B cell (primary cell): ENCODE data around the gene ITPKB. TPM values are rescaled to one million over a fixed set of nuclear protein-coding genes. Genes with fewer than 3 reads are reported as not detected.

ENCODE experiments used
- ATAC-seq: fragments of 200-7000 bp; cut with Tn5 transposase; one replicate; pipeline ENCODE4 v1.10.0; 2021; ENCODE audit warnings: low read depth, mild to moderate bottlenecking, moderate number of reproducible peaks, moderate library complexity
- CTCF ChIA-PET: fragments of 350-600 bp; sonication (Branson Sonifier 250); formaldehyde crosslinking; loops from one replicate; lab custom pipeline; 2021; ENCODE audit warnings: antibody characterized with exemption, inconsistent platforms; lab: Charles Lee
- POLR2A ChIA-PET: fragments of 350-600 bp; sonication (Branson Sonifier 250); formaldehyde crosslinking; loops from one replicate; lab custom pipeline; 2021; ENCODE audit warnings: antibody characterized with exemption; lab: Charles Lee
- DNase-seq: peaks from one replicate; pipeline ENCODE4 v3.0.0; 2013
- H2AFZ ChIP-seq: 2 replicates; pipeline ENCODE4 v1.6.1; 2012; ENCODE audit warnings: mild to moderate bottlenecking, low read depth, low read length; ENCODE audit not compliant: insufficient read depth, poor library complexity, severe bottlenecking
- H3K27ac ChIP-seq, 2 donors: 1 replicate in 1 of 2; 2 replicates in 1 of 2; pipeline ENCODE4 v1.5.1; 2012 to 2013; ENCODE audit warnings: low read length in 2 of 2, mild to moderate bottlenecking in 2 of 2, moderate library complexity in 1 of 2
- H3K27me3 ChIP-seq, 4 experiments: fragments of 200-600 bp in 1 of 4; sonication (generic) in 1 of 4; replicated peaks in 1 of 4; 1 replicate in 2 of 4; 2 replicates in 2 of 4; pipeline versions ENCODE4 v1.6.1 to v1.7.0; 2013 to 2016; ENCODE audit warnings: low read length in 3 of 4, mild to moderate bottlenecking in 2 of 4, mixed read lengths in 1 of 4, moderate library complexity in 1 of 4; ENCODE audit not compliant: insufficient read depth in 4 of 4, control insufficient read depth in 3 of 4; ENCODE audit errors: control extremely low read depth in 1 of 4
- H3K36me3 ChIP-seq, 2 experiments: replicated peaks in 1 of 2; 1 replicate in 1 of 2; 2 replicates in 1 of 2; pipeline versions ENCODE4 v1.6.1 to v1.7.1; 2013; ENCODE audit warnings: low read length in 1 of 2; ENCODE audit not compliant: insufficient read depth in 2 of 2, control insufficient read depth in 1 of 2; ENCODE audit errors: control extremely low read depth in 1 of 2, extremely low read depth in 1 of 2
- H3K4me1 ChIP-seq, 2 donors: fragments of 200-600 bp in 1 of 2; sonication (generic) in 1 of 2; 1 replicate in 1 of 2; 2 replicates in 1 of 2; pipeline versions ENCODE4 v1.5.1 to v1.6.1; 2013 to 2017; ENCODE audit warnings: low read length in 2 of 2; ENCODE audit not compliant: control insufficient read depth in 2 of 2, insufficient read depth in 2 of 2
- H3K4me2 ChIP-seq: replicated peaks from 2 replicates; pipeline ENCODE3; 2012; ENCODE audit warnings: mild to moderate bottlenecking, low read depth, low read length; ENCODE audit not compliant: poor library complexity, severe bottlenecking
- H3K4me3 ChIP-seq, 5 experiments: fragments of 200-600 bp in 1 of 5; sonication (generic) in 1 of 5; 1 replicate in 3 of 5; 2 replicates in 2 of 5; pipeline versions ENCODE4 v1.5.1 to v1.7.0; 2011 to 2016; ENCODE audit warnings: low read length in 4 of 5, mild to moderate bottlenecking in 4 of 5, low read depth in 2 of 5, control low read depth in 1 of 5, moderate library complexity in 1 of 5; ENCODE audit not compliant: insufficient read depth in 1 of 5; ENCODE audit errors: control extremely low read depth in 1 of 5, extremely low read depth in 1 of 5
- H3K79me2 ChIP-seq: fragments of 200-600 bp; sonication (generic); one replicate; pipeline ENCODE4 v1.6.0; 2016; ENCODE audit warnings: low read length; ENCODE audit not compliant: control insufficient read depth, insufficient read depth
- H3K9ac ChIP-seq: fragments of 200-600 bp; sonication (generic); 2 replicates; pipeline ENCODE4 v1.6.1; 2017; ENCODE audit warnings: mild to moderate bottlenecking, low read length, moderate library complexity
- H3K9me3 ChIP-seq, 3 donors: one replicate each; pipeline versions ENCODE4 v1.6.1 to v1.7.1; 2013; ENCODE audit warnings: low read length in 2 of 3; ENCODE audit not compliant: control insufficient read depth in 2 of 3, insufficient read depth in 1 of 3; ENCODE audit errors: control extremely low read depth in 1 of 3
- H4K20me1 ChIP-seq: 2 replicates; pipeline ENCODE4 v1.6.0; 2012; ENCODE audit warnings: mild to moderate bottlenecking, low read length; ENCODE audit not compliant: insufficient read depth, control insufficient read depth, poor library complexity, severe bottlenecking
- H3K27ac Mint-ChIP-seq: one replicate; pipeline ENCODE4 v1.8.0; 2021; ENCODE audit warnings: mixed read lengths
- H3K27me3 Mint-ChIP-seq: one replicate; pipeline ENCODE4 v1.8.0; 2021; ENCODE audit warnings: mixed read lengths
- H3K4me1 Mint-ChIP-seq: one replicate; pipeline ENCODE4 v1.8.0; 2021; ENCODE audit warnings: mixed read lengths
- H3K4me3 Mint-ChIP-seq: one replicate; pipeline ENCODE4 v1.8.0; 2021; ENCODE audit warnings: mixed read lengths
- H3K9me3 Mint-ChIP-seq: one replicate; pipeline ENCODE4 v1.8.0; 2022; ENCODE audit warnings: mixed read lengths; ENCODE audit not compliant: insufficient read depth
- CTCF ChIP-seq: fragments of 200-600 bp; IDR thresholded peaks from one replicate; pipeline ENCODE4 v1.8.0; 2022; ENCODE audit warnings: antibody characterized with exemption, mild to moderate bottlenecking
- EZH2 ChIP-seq: IDR thresholded peaks from 2 replicates; pipeline ENCODE4 v1.6.1; 2012; ENCODE audit warnings: borderline replicate concordance, low read depth, mild to moderate bottlenecking, moderate library complexity, low read length; ENCODE audit not compliant: insufficient read depth, poor library complexity, severe bottlenecking
- WGBS: methylation state at CpG from one replicate; pipeline ENCODE4 v1.1.5; 2013; ENCODE audit warnings: missing lambda C conversion rate; ENCODE audit not compliant: insufficient coverage; 5-methylcytosine and 5-hydroxymethylcytosine counted together
- intact Hi-C: fragments of 100-400 bp; cut with micrococcal nuclease; formaldehyde crosslinking; loops from one replicate; pipeline ENCODE4 v1.10.0; 2022
- polyA plus RNA-seq: library from polyadenylated mRNA; depleted of rRNA; stranded (reverse); fragments of >200 nt; gene quantifications from 2 replicates; pipeline ENCODE4 v1.2.3, GENCODE V29; 2012
- total RNA-seq, 2 donors: library from RNA; stranded (reverse); fragments of 120-200 nt in 1 of 2; gene quantifications; 1 replicate in 1 of 2; 2 replicates in 1 of 2; pipeline versions ENCODE4 v1.2.3 to v1.2.4, GENCODE V29; 2013 to 2022

ITPKB gene
- total and polyA plus RNA-seq, 2 donors (not counting 1 experiment from before 2014, with no cell fraction given) = 21.8 to 93.5 TPM

- Histone ChIP-seq H3K4me1 (peaks cover 0 to 14% of the 10 kb centered on the region in 2 donors), H4K20me1 (peaks cover 9% of the 10 kb centered on the region), H3K9me3 (no peaks in the 10 kb centered on the region), H3K9ac (peak overlapping the region; percentile 15), H3K4me3 (peak overlapping the region in 4 of 5 experiments; percentile 6 to 29 (median 14)), H3K36me3 (peaks cover 0 to 11% of the 10 kb centered on the region in 2 experiments), H3K27me3 (no peaks in the 10 kb centered on the region), H3K27ac (peak overlapping the region in 1 of 2 donors; percentile 76), H3K79me2 (peaks cover 90% of the 10 kb centered on the region), H2AFZ (no peak overlapping the region), H3K4me2 (peak overlapping the region; percentile 61)
- DNase-seq = no peak
- no peak for ATAC-seq
- WGBS = 24% methylated on average over 2 of the region's 8 CpGs
- H3K27me3 Mint-ChIP-seq = no peaks in the 10 kb centered on the region
- peaks cover 47% of the 10 kb centered on the region for H3K4me1 Mint-ChIP-seq
- intact Hi-C loops = no loop called here
- TF ChIP-seq EZH2 (no peak), CTCF (no peak)
- H3K4me3 Mint-ChIP-seq = peak overlapping the region; percentile 87
- ChIA-PET CTCF (interaction anchor here (0.7 to 2.6 kb wide), 17 partner anchors 9 to 589 kb away, joined by 3 to 19 read pairs (median 5); no protein-coding TSS in a partner anchor), POLR2A (interaction anchor here (1.6 to 1.7 kb wide), 2 partner anchors 8 to 10 kb away, joined by 7 to 10 read pairs; no protein-coding TSS in a partner anchor)
- no peaks in the 10 kb centered on the region for H3K9me3 Mint-ChIP-seq
- peak overlapping the region; percentile 95 for H3K27ac Mint-ChIP-seq
Measured at GRCh38 chr1:226654046-226654667, 84.9 kb downstream of the ITPKB start.
